Parathyroid adenoma (tissue), 2 donors: ENCODE results near the gene SLC9C2.
"Not testable (repeated sequence)": the region's sequence is repeated elsewhere in the genome, so short reads cannot be mapped to it uniquely, and the experiment has no call there.

ENCODE experiments used
- H2AFZ ChIP-seq: fragments of 300-600 bp; sonication (generic); one replicate; pipeline ENCODE4 v1.7.0; 2017; ENCODE audit warnings: antibody characterized with exemption, mild to moderate bottlenecking
- H3K27ac ChIP-seq: fragments of 300-600 bp; sonication (generic); one replicate; pipeline ENCODE4 v1.7.0; 2017
- H3K27me3 ChIP-seq: fragments of 300-600 bp; sonication (generic); one replicate; pipeline ENCODE4 v1.7.0; 2017; ENCODE audit warnings: low read length; ENCODE audit not compliant: control insufficient read depth, insufficient read depth
- H3K36me3 ChIP-seq: fragments of 300-600 bp; sonication (generic); one replicate; pipeline ENCODE4 v1.7.0; 2017; ENCODE audit warnings: low read length; ENCODE audit not compliant: control insufficient read depth, insufficient read depth
- H3K4me1 ChIP-seq: fragments of 300-600 bp; sonication (generic); one replicate; pipeline ENCODE4 v1.7.0; 2017; ENCODE audit warnings: control low read depth
- H3K4me2 ChIP-seq: fragments of 300-600 bp; sonication (generic); one replicate; pipeline ENCODE4 v1.7.0; 2017; ENCODE audit warnings: low read length
- H3K4me3 ChIP-seq: fragments of 300-600 bp; sonication (generic); one replicate; pipeline ENCODE4 v1.7.0; 2017; ENCODE audit warnings: low read depth, low read length
- H3K79me2 ChIP-seq: fragments of 300-600 bp; sonication (generic); one replicate; pipeline ENCODE4 v1.7.0; 2017; ENCODE audit warnings: control low read depth
- H3K9ac ChIP-seq: fragments of 300-600 bp; sonication (generic); one replicate; pipeline ENCODE4 v1.7.0; 2017; ENCODE audit warnings: mild to moderate bottlenecking
- H3K9me3 ChIP-seq: fragments of 300-600 bp; sonication (generic); one replicate; pipeline ENCODE4 v1.7.0; 2017; ENCODE audit warnings: low read length; ENCODE audit not compliant: control insufficient read depth
- CTCF ChIP-seq: fragments of 300-600 bp; sonication (generic); IDR thresholded peaks from one replicate; pipeline ENCODE4 v1.7.0; 2017; ENCODE audit warnings: antibody characterized with exemption, mild to moderate bottlenecking
- donor health status: primary hyperparathyroidism.

SLC9C2 gene

GRCh38 chr1:173473599-173474011 is 129.3 kb downstream of the SLC9C2 start:
- TF ChIP-seq CTCF: no peak
- Histone ChIP-seq H3K9ac (no peak overlapping the region), H3K27ac (no peak overlapping the region)

GRCh38 chr1:173470608-173471007 is 132.3 kb downstream of the SLC9C2 start:
- no peak overlapping the region for H2AFZ ChIP-seq
- no peak overlapping the region for H3K4me2 ChIP-seq
- TF ChIP-seq CTCF: no peak
- H3K9me3 ChIP-seq: no peaks in the 10 kb centered on the region
- peaks cover 2% of the 10 kb centered on the region for H3K79me2 ChIP-seq
- H3K9ac ChIP-seq: no peak overlapping the region
- H3K27me3 ChIP-seq: no peaks in the 10 kb centered on the region
- no peaks in the 10 kb centered on the region for H3K36me3 ChIP-seq
- H3K4me1 ChIP-seq: no peaks in the 10 kb centered on the region
- H3K4me3 ChIP-seq: no peak overlapping the region
- H3K27ac ChIP-seq: no peak overlapping the region

More at GRCh38 chr1:173473599-173474011, 129.3 kb downstream of the SLC9C2 start:
- Histone ChIP-seq H3K4me1 (no peaks in the 10 kb centered on the region), H3K36me3 (no peaks in the 10 kb centered on the region), H3K79me2 (peaks cover 2% of the 10 kb centered on the region), H3K4me2 (no peak overlapping the region), H3K4me3 (no peak overlapping the region), H3K9me3 (no peaks in the 10 kb centered on the region), H3K27me3 (no peaks in the 10 kb centered on the region), H2AFZ (no peak overlapping the region)

- H3K4me1 ChIP-seq: no peaks in the 10 kb centered on the region
- H3K9ac ChIP-seq: no peak overlapping the region
- H3K9me3 ChIP-seq: no peaks in the 10 kb centered on the region
- no peak for TF ChIP-seq CTCF
- no peaks in the 10 kb centered on the region for H3K36me3 ChIP-seq
- H3K4me2 ChIP-seq: no peak overlapping the region
- H2AFZ ChIP-seq: no peak overlapping the region
- no peak overlapping the region for H3K27ac ChIP-seq
- no peak overlapping the region for H3K4me3 ChIP-seq
- H3K79me2 ChIP-seq: peaks cover 2% of the 10 kb centered on the region
- no peaks in the 10 kb centered on the region for H3K27me3 ChIP-seq
Measured at GRCh38 chr1:173469656-173470055, 133.2 kb downstream of the SLC9C2 start.

- no peaks in the 10 kb centered on the region for H3K9me3 ChIP-seq
- H3K4me3 ChIP-seq: no peak overlapping the region
- H3K79me2 ChIP-seq: peaks cover 2% of the 10 kb centered on the region
- H3K4me1 ChIP-seq: no peaks in the 10 kb centered on the region
- H2AFZ ChIP-seq: no peak overlapping the region
- no peaks in the 10 kb centered on the region for H3K27me3 ChIP-seq
- no peaks in the 10 kb centered on the region for H3K36me3 ChIP-seq
- no peak overlapping the region for H3K4me2 ChIP-seq
- H3K9ac ChIP-seq: no peak overlapping the region
- H3K27ac ChIP-seq: no peak overlapping the region
- TF ChIP-seq CTCF: no peak
Measured at GRCh38 chr1:173467426-173467825, 135.4 kb downstream of the SLC9C2 start.

GRCh38 chr1:173464185-173464584 is 138.7 kb downstream of the SLC9C2 start:
- not testable (repeated sequence) for H3K9ac ChIP-seq, H3K4me2 ChIP-seq, H3K79me2 ChIP-seq, H3K27ac ChIP-seq, H3K4me1 ChIP-seq, H3K9me3 ChIP-seq, H2AFZ ChIP-seq, H3K4me3 ChIP-seq, H3K27me3 ChIP-seq, H3K36me3 ChIP-seq

- not testable (repeated sequence) for H3K4me1 ChIP-seq, H3K79me2 ChIP-seq, H3K4me3 ChIP-seq, H3K9me3 ChIP-seq, H3K9ac ChIP-seq, H3K4me2 ChIP-seq, H3K27me3 ChIP-seq, H2AFZ ChIP-seq, H3K27ac ChIP-seq, H3K36me3 ChIP-seq
Measured at GRCh38 chr1:173462666-173463065, 140.2 kb downstream of the SLC9C2 start.
